ENCODE measurements around the gene DRAXIN.

The DRAXIN gene

DNA sequence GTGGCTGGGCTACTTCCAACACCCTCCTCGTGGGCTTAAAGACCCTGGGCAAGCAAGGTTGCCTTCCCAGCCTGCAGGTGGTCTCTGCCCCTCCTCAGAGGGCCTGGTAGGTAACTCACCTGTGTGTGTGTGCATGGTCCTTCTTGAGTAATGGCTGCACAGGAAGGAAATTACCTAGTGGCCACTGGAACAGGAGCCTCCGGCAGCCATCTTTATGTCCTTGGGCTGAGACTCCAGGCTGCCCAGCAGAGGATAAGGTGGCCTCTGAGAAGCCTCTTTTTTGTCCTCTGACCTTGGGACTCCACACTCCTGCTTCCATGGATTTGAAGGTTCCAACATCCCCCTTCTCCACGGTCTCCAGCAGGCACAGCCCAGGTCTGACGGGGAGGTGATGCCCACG lies 20.0 kb downstream of the DRAXIN start:
- no peaks in the 10 kb centered on the region for H3K36me3 Mint-ChIP-seq (ENCODE audit: low read depth)
- H3K4me3 Mint-ChIP-seq = no peak overlapping the region
- peaks cover 6% of the 10 kb centered on the region for H3K27me3 Mint-ChIP-seq (ENCODE audit: low read depth)
- TF ChIP-seq, protein P1, sequence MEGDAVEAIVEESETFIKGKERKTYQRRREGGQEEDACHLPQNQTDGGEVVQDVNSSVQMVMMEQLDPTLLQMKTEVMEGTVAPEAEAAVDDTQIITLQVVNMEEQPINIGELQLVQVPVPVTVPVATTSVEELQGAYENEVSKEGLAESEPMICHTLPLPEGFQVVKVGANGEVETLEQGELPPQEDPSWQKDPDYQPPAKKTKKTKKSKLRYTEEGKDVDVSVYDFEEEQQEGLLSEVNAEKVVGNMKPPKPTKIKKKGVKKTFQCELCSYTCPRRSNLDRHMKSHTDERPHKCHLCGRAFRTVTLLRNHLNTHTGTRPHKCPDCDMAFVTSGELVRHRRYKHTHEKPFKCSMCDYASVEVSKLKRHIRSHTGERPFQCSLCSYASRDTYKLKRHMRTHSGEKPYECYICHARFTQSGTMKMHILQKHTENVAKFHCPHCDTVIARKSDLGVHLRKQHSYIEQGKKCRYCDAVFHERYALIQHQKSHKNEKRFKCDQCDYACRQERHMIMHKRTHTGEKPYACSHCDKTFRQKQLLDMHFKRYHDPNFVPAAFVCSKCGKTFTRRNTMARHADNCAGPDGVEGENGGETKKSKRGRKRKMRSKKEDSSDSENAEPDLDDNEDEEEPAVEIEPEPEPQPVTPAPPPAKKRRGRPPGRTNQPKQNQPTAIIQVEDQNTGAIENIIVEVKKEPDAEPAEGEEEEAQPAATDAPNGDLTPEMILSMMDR (IDR thresholded peaks at IDR 0.05; ENCODE audit: unreplicated experiment in 3 of 3) = no peak
- no peaks in the 10 kb centered on the region for H3K9me3 Mint-ChIP-seq
- peaks cover 6% of the 10 kb centered on the region for H3K4me1 Mint-ChIP-seq
- no peak overlapping the region for H3K27ac Mint-ChIP-seq

DNA sequence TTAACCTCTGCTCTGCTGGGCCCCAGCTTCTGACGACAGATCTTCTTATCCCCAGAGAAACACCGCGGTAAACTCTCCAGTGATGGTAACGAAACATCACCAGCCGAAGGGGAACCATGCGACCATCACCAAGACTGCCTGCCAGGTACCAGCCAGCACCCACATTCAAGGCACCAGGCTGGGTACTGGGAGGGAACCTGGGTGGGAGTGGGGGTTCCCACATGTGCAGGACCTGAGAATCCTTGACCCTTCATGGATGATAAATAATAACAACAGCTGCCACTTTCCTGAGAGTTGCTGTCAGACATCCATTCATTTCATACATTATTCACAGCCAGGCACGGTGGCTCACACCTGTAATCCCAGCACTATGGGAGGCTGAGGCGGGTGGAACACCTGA lies 20.8 kb downstream of the DRAXIN start:
- TF ChIP-seq, protein P1 (IDR thresholded peaks at IDR 0.05; ENCODE audit: unreplicated experiment in 3 of 3) = no peak
- H3K27ac Mint-ChIP-seq = no peak overlapping the region
- H3K9me3 Mint-ChIP-seq = no peaks in the 10 kb centered on the region
- no peaks in the 10 kb centered on the region for H3K36me3 Mint-ChIP-seq (ENCODE audit: low read depth)
- peaks cover 6% of the 10 kb centered on the region for H3K4me1 Mint-ChIP-seq
- no peak overlapping the region for H3K4me3 Mint-ChIP-seq
- peaks cover 6% of the 10 kb centered on the region for H3K27me3 Mint-ChIP-seq (ENCODE audit: low read depth)

DNA sequence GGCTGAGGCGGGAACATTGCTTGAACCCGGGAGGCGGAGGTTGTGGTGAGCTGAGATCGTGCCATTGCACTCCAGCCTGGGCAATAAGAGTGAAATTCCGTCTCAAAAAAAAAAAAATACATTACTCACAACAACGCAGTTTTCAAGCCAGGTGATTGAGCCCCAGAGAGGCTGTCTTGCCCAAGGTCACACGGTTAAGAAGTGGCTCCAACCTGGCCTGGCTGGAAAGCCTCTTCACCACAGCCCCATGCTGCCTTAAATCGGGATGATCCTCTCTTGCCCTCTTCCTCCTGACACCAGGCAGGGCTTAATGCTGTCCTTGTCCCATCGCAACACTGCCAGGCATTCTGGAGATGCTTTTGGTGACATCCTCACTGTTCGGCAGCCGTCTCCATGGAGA lies 21.6 kb downstream of the DRAXIN start:
- Mint-ChIP-seq H3K4me3 (no peak overlapping the region), H3K36me3 (ENCODE audit: low read depth) (no peaks in the 10 kb centered on the region), H3K4me1 (no peaks in the 10 kb centered on the region), H3K27me3 (ENCODE audit: low read depth) (peaks cover 10% of the 10 kb centered on the region), H3K27ac (no peak overlapping the region), H3K9me3 (no peaks in the 10 kb centered on the region)
- TF ChIP-seq, protein P1 (IDR thresholded peaks at IDR 0.05; ENCODE audit: unreplicated experiment in 3 of 3) = no peak

DNA sequence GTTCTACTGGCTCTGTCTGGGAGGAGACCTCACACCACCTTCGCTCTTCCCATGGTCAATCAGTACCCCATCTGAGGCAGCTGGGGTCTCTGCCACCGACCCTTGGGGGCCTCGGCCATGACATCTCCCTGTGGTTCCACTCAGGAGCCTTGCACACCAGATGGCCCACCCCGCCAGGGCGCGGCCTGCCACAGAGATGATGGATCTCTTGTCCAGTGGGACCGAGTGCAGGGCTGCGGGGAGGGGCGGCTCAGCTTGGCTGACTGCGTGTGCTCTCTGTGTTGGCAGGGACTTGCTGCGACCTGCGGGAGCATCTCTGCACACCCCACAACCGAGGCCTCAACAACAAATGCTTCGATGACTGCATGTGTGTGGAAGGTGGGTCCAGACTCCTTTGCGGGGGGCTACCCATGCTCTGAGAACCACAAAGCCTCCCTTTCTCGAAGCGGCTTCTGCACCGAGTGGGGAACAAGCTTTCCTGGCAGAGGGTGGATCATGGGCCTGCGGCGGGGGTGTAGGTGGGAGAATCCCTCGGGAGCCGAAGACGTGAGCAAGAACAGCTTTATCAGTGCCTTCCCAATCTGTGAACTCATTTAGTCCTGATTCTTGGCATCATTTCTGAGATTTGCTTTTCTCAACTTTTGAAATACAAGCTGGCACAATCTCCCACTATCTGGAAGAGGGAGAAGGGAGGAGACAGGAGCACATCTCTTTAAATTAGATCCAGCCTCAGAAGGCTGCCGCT lies 23.5 kb downstream of the DRAXIN start:
- Mint-ChIP-seq H3K4me3 (no peak overlapping the region), H3K36me3 (ENCODE audit: low read depth) (no peaks in the 10 kb centered on the region), H3K27ac (no peak overlapping the region), H3K27me3 (ENCODE audit: low read depth) (peaks cover 26% of the 10 kb centered on the region), H3K9me3 (no peaks in the 10 kb centered on the region), H3K4me1 (no peaks in the 10 kb centered on the region)
- TF ChIP-seq, protein P1 (IDR thresholded peaks at IDR 0.05; ENCODE audit: unreplicated experiment in 3 of 3) = no peak

DNA sequence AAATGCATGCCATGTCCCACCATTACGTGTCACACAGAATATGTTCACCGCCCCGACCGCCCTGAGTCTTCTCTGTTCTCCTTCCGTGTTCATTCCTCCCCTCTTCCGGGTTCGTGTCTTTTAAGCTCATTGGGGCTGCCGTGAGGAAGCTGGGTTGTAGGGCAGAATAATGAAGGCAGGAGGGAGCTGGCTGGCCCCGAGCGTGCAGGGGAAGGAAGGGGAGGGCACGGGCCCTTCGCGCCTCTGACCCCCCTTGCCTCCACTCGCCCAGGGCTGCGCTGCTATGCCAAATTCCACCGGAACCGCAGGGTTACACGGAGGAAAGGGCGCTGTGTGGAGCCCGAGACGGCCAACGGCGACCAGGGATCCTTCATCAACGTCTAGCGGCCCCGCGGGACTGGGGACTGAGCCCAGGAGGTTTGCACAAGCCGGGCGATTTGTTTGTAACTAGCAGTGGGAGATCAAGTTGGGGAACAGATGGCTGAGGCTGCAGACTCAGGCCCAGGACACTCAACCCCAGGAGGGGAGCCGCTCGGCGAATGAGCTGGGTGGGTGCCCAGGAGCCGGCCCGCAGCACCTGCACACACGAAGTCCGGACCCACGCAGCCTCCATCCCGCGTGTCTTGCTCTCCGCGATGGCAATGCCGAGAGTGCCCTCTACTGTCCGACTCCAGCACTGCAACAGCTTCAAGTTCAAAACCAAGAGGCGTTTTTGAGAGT lies 28.0 kb downstream of the DRAXIN start:
- H3K4me1 Mint-ChIP-seq = no peaks in the 10 kb centered on the region

More for the DNA sequence above, 28.0 kb downstream of the DRAXIN start:
- Mint-ChIP-seq H3K4me3 (peak overlapping the region; percentile 38 to 62 (median 55)), H3K27ac (no peak overlapping the region), H3K36me3 (ENCODE audit: low read depth) (no peaks in the 10 kb centered on the region), H3K9me3 (no peaks in the 10 kb centered on the region), H3K27me3 (ENCODE audit: low read depth) (peaks cover 29% of the 10 kb centered on the region)
- TF ChIP-seq, protein P1 (IDR thresholded peaks at IDR 0.05; ENCODE audit: unreplicated experiment in 3 of 3) = peak; percentile 95 to 99 (median 96)
